OCI-LY7 (cell line): ENCODE data around the gene TRPM2. TPM values are rescaled to one million over a fixed set of nuclear protein-coding genes. Genes with fewer than 3 reads are reported as not detected.

Experiments
- BruUV-seq: library from RNA; stranded (reverse); fragments of 400-500 nt; replicated peaks from 2 replicates; lab custom pipeline; 2021; lab: Mats Ljungman, UMichigan
- CTCF ChIA-PET: fragments of 300-600 bp; sonication (Branson Sonifier 250); formaldehyde crosslinking; loops from one replicate; lab custom pipeline; 2022; ENCODE audit warnings: antibody characterized with exemption; ENCODE audit not compliant: unreplicated experiment; lab: Charles Lee
- POLR2A ChIA-PET: fragments of 300-600 bp; sonication (Branson Sonifier 250); formaldehyde crosslinking; loops from one replicate; lab custom pipeline; 2022; ENCODE audit warnings: antibody characterized with exemption; lab: Charles Lee
- DNase-seq: peaks from one replicate; pipeline ENCODE4 v3.0.0-alpha.2; 2015; ENCODE audit warnings: low spot score
- H2AFZ ChIP-seq: fragments of 200-600 bp; sonication (generic), shearing (Covaris generic); 2 replicates; pipeline ENCODE4 v1.6.1; 2014; ENCODE audit warnings: mild to moderate bottlenecking, antibody characterized with exemption, low read length, moderate library complexity
- H3K27ac ChIP-seq: fragments of 200-600 bp; sonication (generic); 2 replicates; pipeline ENCODE4 v1.5.1; 2014; ENCODE audit warnings: mixed run types, low read depth, mild to moderate bottlenecking, moderate library complexity, low read length, inconsistent platforms; ENCODE audit not compliant: poor library complexity, severe bottlenecking
- H3K36me3 ChIP-seq: fragments of 200-600 bp; sonication (generic); 2 replicates; pipeline ENCODE4 v1.6.1; 2014; ENCODE audit warnings: mild to moderate bottlenecking, antibody characterized with exemption, low read length, moderate library complexity, mixed read lengths; ENCODE audit not compliant: insufficient read depth
- H3K4me1 ChIP-seq: fragments of 200-600 bp; sonication (generic); 2 replicates; pipeline ENCODE4 v1.5.1; 2014; ENCODE audit warnings: mild to moderate bottlenecking, low read length; ENCODE audit not compliant: insufficient read depth, poor library complexity, severe bottlenecking
- H3K4me2 ChIP-seq: fragments of 200-600 bp; sonication (generic); 2 replicates; pipeline ENCODE4 v1.6.1; 2014; ENCODE audit warnings: mild to moderate bottlenecking, low read length
- H3K4me3 ChIP-seq: fragments of 200-600 bp; sonication (generic); 2 replicates; pipeline ENCODE4 v1.5.1; 2014; ENCODE audit warnings: mild to moderate bottlenecking, low read depth, low read length; ENCODE audit not compliant: poor library complexity, severe bottlenecking
- H3K79me2 ChIP-seq: fragments of 200-600 bp; sonication (generic); 2 replicates; pipeline ENCODE4 v1.6.1; 2016; ENCODE audit warnings: low read depth, mild to moderate bottlenecking, low read length, moderate library complexity, mixed read lengths; ENCODE audit not compliant: insufficient read depth
- H3K9me2 ChIP-seq: fragments of 200-600 bp; sonication (generic); 2 replicates; pipeline ENCODE4 v1.6.1; 2016; ENCODE audit warnings: mild to moderate bottlenecking, low read length, mixed read lengths; ENCODE audit not compliant: insufficient read depth
- H3K9me3 ChIP-seq: fragments of 200-600 bp; sonication (generic); 2 replicates; pipeline ENCODE4 v1.6.1; 2014; ENCODE audit warnings: mild to moderate bottlenecking, mixed run types, low read length, mixed read lengths
- H4K20me1 ChIP-seq: fragments of 200-600 bp; sonication (generic); 2 replicates; pipeline ENCODE4 v1.6.1; 2014; ENCODE audit warnings: mild to moderate bottlenecking, antibody characterized with exemption, low read length, moderate library complexity, mixed read lengths; ENCODE audit not compliant: insufficient read depth
- CTCF ChIP-seq: fragments of 200-600 bp; sonication (generic); conservative IDR thresholded peaks from 2 replicates; pipeline ENCODE4 v1.5.1; 2014; ENCODE audit warnings: mild to moderate bottlenecking, antibody characterized with exemption, low read length, moderate library complexity, mixed read lengths
- EZH2phosphoT487 ChIP-seq: fragments of 200-600 bp; sonication (generic); IDR thresholded peaks from 2 replicates; pipeline ENCODE4 v1.6.1; 2018; ENCODE audit warnings: low read depth, borderline replicate concordance, mild to moderate bottlenecking, mixed run types, antibody characterized with exemption, low read length, moderate library complexity, mixed read lengths
- intact Hi-C: fragments of 100-400 bp; cut with micrococcal nuclease; formaldehyde crosslinking; loops from one replicate; pipeline ENCODE4 v1.10.0; 2022; ENCODE audit not compliant: unreplicated experiment
- total RNA-seq, 2 experiments: library from RNA; depleted of rRNA in 1 of 2; stranded (reverse); fragments of >200 nt in 1 of 2; shearing (Covaris generic) in 1 of 2; gene quantifications; 2 replicates each; pipeline ENCODE4 v1.2.3, GENCODE V29; 2014 to 2022

The TRPM2 gene
- total RNA-seq, 2 experiments from 2014 or later, result 1.8 to 7.1 TPM

DNA sequence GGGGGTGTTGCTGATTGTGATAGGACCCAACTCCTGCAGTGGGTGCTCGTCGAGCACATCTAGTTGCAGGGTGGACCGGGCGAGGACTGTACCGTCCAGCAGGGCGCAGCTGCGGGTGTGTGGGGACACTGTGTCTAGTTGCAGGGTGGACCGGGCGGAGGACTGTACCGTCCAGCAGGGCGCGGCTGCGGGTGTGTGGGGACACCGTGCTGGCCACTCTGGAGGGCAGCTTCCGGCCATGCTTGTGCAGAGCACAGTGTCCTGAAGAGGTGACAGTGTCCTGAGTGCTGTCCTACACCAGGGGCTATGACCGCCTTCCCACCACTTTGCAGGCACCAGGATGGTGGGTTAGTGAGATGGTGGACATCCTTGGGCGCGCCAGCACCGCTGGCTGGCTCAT is 4.6 kb upstream of the TRPM2 start:
- intact Hi-C loops, result no loop called here

GRCh38 chr21:44349416-44349846 is 4.0 kb upstream of the TRPM2 start:
- no peaks in the 10 kb centered on the region for H3K9me2 ChIP-seq
- no peaks in the 10 kb centered on the region for H3K36me3 ChIP-seq
- ChIA-PET CTCF (no interaction called here), POLR2A (no interaction called here)
- H3K27ac ChIP-seq, result no peak overlapping the region
- no TSS peak for BruUV-seq
- H3K4me1 ChIP-seq, result peaks cover 20% of the 10 kb centered on the region
- no peak overlapping the region for H3K4me2 ChIP-seq
- TF ChIP-seq CTCF, result no peak
- intact Hi-C loops, result no loop called here
- no peak overlapping the region for H2AFZ ChIP-seq
- no peak for DNase-seq
- no peaks in the 10 kb centered on the region for H4K20me1 ChIP-seq
- no peak overlapping the region for H3K4me3 ChIP-seq
- no peaks in the 10 kb centered on the region for H3K79me2 ChIP-seq
- H3K9me3 ChIP-seq, result no peaks in the 10 kb centered on the region

More for the DNA sequence above, 4.6 kb upstream of the TRPM2 start:
- Histone ChIP-seq H2AFZ (no peak overlapping the region), H3K27ac (no peak overlapping the region), H3K4me2 (no peak overlapping the region), H3K9me3 (no peaks in the 10 kb centered on the region), H3K79me2 (no peaks in the 10 kb centered on the region), H3K36me3 (no peaks in the 10 kb centered on the region), H3K4me1 (peaks cover 14% of the 10 kb centered on the region), H3K4me3 (no peak overlapping the region), H3K9me2 (no peaks in the 10 kb centered on the region), H4K20me1 (no peaks in the 10 kb centered on the region)
- POLR2A ChIA-PET, result no interaction called here
- CTCF ChIA-PET, result no interaction called here
- TF ChIP-seq CTCF (no peak), EZH2phosphoT487 (no peak)
- BruUV-seq, result no TSS peak
- no peak for DNase-seq

DNA sequence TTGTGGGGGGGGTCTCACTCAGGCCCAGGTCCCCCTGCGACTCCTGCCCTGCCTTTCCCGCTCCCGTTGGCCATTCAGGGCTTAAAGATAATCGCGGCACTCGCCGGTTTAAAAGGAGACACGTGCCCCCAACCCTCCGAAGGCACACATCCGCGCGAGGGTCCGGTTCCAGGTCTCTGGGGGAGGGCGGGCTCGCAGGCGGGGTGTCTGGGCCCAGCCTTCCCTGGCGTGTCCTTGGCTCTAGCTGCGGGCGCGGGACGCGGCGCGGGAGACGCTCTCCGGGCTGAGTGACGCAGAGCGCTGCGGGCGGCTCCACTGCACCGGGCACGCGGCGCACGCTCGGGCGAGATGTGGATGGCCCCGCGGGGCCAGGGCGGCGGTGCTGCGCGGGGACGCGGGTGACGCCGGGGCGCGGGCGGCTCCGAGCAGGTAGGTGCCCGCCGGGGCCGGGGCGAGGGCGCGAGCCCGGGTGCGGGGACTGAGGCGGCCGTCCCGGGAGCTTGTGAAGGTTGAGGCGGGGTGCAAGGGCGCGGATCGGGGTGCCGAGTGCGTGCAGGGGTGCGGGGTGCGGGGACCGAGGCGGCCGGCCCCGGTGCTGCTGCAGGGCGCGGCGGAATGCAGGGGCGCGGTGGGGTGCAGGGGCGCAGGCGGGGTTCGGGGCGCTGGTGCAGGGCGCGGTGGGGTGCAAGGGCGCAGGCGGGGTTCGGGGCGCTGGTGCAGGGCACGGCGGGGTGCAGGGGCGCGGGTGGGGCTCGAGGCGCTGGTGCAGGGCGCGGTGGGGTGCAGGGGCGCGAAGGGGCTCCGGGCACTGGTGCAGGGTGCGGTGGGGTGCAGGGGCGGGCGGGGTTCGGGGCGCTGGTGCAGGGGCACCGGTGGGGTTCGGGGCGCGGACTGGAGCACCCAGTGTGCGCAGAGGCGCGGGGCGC is 3.3 kb upstream of the TRPM2 start:
- H3K9me3 ChIP-seq, result no peaks in the 10 kb centered on the region
- ChIA-PET CTCF (no interaction called here), POLR2A (no interaction called here)
- H3K27ac ChIP-seq, result no peak overlapping the region
- H3K4me2 ChIP-seq, result no peak overlapping the region
- H3K4me3 ChIP-seq, result no peak overlapping the region
- H2AFZ ChIP-seq, result no peak overlapping the region
- H3K79me2 ChIP-seq, result no peaks in the 10 kb centered on the region
- no peak for DNase-seq
- H4K20me1 ChIP-seq, result no peaks in the 10 kb centered on the region
- intact Hi-C loops, result no loop called here
- TF ChIP-seq EZH2phosphoT487 (no peak), CTCF (no peak)
- H3K4me1 ChIP-seq, result peaks cover 26% of the 10 kb centered on the region
- no peaks in the 10 kb centered on the region for H3K9me2 ChIP-seq
- BruUV-seq, result no TSS peak
- no peaks in the 10 kb centered on the region for H3K36me3 ChIP-seq
